Measurements from ENCODE around the gene PPM1J. TPM values are rescaled to one million over a fixed set of nuclear protein-coding genes. Genes with fewer than 3 reads are reported as not detected.

The PPM1J gene
- total and polyA plus RNA-seq, 9 of the 15 experiments (the other 6 are each of a cell fraction or from before 2014, with no cell fraction given) = 0.25 to 10.5 (median 4.2) TPM

DNA sequence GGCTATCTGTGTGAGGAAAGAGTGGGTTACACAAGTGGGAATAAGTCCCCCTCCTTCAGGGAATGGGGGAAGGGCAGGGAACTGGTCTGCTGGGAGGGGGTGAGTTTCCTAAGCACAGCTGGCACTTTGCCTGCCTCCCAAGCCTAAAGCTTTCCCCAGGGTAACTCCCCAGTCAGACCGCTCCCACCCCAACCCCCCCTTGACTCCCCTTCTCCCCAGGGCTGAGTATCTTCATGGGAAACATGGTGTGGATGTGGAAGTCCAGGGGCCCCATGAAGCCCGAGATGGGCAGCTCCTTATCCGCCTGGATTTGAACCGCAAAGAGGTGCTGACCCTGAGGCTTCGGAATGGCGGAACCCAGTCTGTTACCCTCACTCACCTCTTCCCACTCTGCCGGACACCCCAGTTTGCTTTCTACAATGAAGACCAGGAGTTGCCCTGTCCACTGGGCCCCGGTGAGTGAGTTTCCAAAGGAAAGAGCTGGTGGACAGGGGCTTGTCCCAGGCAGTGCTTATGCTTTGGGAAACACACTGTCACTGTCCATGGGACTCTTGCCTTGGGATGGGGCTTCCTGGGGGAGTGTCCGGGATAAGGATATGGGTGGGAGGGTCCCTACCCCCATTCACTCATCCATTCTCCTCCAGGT, 25.8 kb downstream of the PPM1J start:
- peaks cover 65% of the 10 kb centered on the region for H3K36me3 ChIP-seq (ENCODE audit: control insufficient read depth, insufficient read depth, low read length)
- intact Hi-C loops (cut with micrococcal nuclease) = no loop called here
- 90% methylated on average over 8 of the region's 9 CpGs for WGBS (ENCODE audit: insufficient coverage, low coverage, missing lambda C conversion rate)
- peaks cover 6% of the 10 kb centered on the region for H4K20me1 ChIP-seq (replicated peaks; ENCODE audit: control insufficient read depth, insufficient read depth, low read length)
- H3K27me3 ChIP-seq (ENCODE audit: control insufficient read depth in 2 of 2, insufficient read depth in 2 of 2, low read length in 2 of 2) = no peaks in the 10 kb centered on the region
- H3K9me1 ChIP-seq (ENCODE audit: control insufficient read depth, insufficient read depth, low read length) = peaks cover 9% of the 10 kb centered on the region
- no peak overlapping the region for H2AFZ ChIP-seq (ENCODE audit: low read depth, low read length)
- TF ChIP-seq, protein P1, sequence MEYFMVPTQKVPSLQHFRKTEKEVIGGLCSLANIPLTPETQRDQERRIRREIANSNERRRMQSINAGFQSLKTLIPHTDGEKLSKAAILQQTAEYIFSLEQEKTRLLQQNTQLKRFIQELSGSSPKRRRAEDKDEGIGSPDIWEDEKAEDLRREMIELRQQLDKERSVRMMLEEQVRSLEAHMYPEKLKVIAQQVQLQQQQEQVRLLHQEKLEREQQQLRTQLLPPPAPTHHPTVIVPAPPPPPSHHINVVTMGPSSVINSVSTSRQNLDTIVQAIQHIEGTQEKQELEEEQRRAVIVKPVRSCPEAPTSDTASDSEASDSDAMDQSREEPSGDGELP (CRISPR knock-in tag; IDR thresholded peaks at IDR 0.05; ENCODE audit: borderline replicate concordance) = no peak
- no peak for TF ChIP-seq PTBP1 (IDR thresholded peaks at IDR 0.05; ENCODE audit: low read depth, low read length)
- TF ChIP-seq, protein P2, sequence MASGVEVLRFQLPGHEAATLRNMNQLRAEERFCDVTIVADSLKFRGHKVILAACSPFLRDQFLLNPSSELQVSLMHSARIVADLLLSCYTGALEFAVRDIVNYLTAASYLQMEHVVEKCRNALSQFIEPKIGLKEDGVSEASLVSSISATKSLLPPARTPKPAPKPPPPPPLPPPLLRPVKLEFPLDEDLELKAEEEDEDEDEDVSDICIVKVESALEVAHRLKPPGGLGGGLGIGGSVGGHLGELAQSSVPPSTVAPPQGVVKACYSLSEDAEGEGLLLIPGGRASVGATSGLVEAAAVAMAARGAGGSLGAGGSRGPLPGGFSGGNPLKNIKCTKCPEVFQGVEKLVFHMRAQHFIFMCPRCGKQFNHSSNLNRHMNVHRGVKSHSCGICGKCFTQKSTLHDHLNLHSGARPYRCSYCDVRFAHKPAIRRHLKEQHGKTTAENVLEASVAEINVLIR (CRISPR knock-in tag; IDR thresholded peaks at IDR 0.05) = no peak
- H3K4me1 ChIP-seq (replicated peaks in 1 of 2; ENCODE audit: control insufficient read depth in 2 of 2, insufficient read depth in 2 of 2, low read length in 2 of 2) = peaks cover 18% of the 10 kb centered on the region in 2 experiments; a peak in 4 of 5 replicates
- CTCF ChIA-PET (ENCODE audit: low intra/inter-chr PET ratio) = no interaction called here
- no peak for DNase-seq (ENCODE audit: extremely low read depth in 1 of 4, low spot score in 3 of 4)
- H3K27ac ChIP-seq (ENCODE audit: extremely low read depth, low read depth, low read length) = no peak overlapping the region
- no peak overlapping the region for H3K4me2 ChIP-seq (ENCODE audit: insufficient read depth, low read length)
- BruUV-seq (replicated peaks) = TSS peak; percentile 21
- no peak overlapping the region for H3K4me3 ChIP-seq
- H3K79me2 ChIP-seq (ENCODE audit: control insufficient read depth, insufficient read depth, low read length) = peaks cover 3% of the 10 kb centered on the region; the same call in 1 of the 3 replicates
- no peak for ATAC-seq
- H3K9ac ChIP-seq (ENCODE audit: insufficient read depth in 1 of 2, low read depth in 2 of 2, low read length in 2 of 2) = peak overlapping the region in 1 of 2 experiments; percentile 11; a peak in 1 of 4 replicates
- POLR2A ChIA-PET = interaction anchor here (0.6 to 3.2 kb wide), 7 partner anchors 8 to 102 kb away, joined by 3 to 30 read pairs (median 4); partner anchors contain the start of gene MOV10
- H3K9me3 ChIP-seq (replicated peaks; ENCODE audit: control insufficient read depth, insufficient read depth, low read depth, low read length) = no peaks in the 10 kb centered on the region
- FAIRE-seq = no peak
- in situ Hi-C loops (cut with MboI) = no loop called here
